HepG2 (cell line): ENCODE data around the gene SYNGR4. TPM values are rescaled to one million over a fixed set of nuclear protein-coding genes. Genes with fewer than 3 reads are reported as not detected.

Experiments
- CEBPG ChIP-seq: IDR thresholded peaks from 2 replicates; pipeline ENCODE4 v1.6.1; 2016
- IKZF5 ChIP-seq: IDR thresholded peaks from 2 replicates; pipeline ENCODE4 v1.6.1; 2018; ENCODE audit warnings: missing genetic modification reagents, mild to moderate bottlenecking, missing compliant biosample characterization
- JARID2 ChIP-seq: sonication (generic); formaldehyde crosslinking; IDR thresholded peaks from 2 replicates; pipeline ENCODE4 v1.8.1; 2023; ENCODE audit warnings: missing genetic modification reagents, inconsistent platforms; ENCODE audit not compliant: insufficient replicate concordance
- MLLT10 ChIP-seq: sonication (generic); formaldehyde crosslinking; IDR thresholded peaks from 2 replicates; pipeline ENCODE4 v1.4.0; 2020; ENCODE audit warnings: missing genetic modification reagents
- NR2F6 ChIP-seq, 2 experiments: IDR thresholded peaks; 2 replicates each; pipeline ENCODE4 v1.6.1; 2016; ENCODE audit warnings: antibody characterized with exemption in 1 of 2, mild to moderate bottlenecking in 1 of 2
- RELA ChIP-seq: sonication (generic); formaldehyde crosslinking; IDR thresholded peaks from 2 replicates; pipeline ENCODE4 v1.4.0; 2020; ENCODE audit warnings: missing genetic modification reagents
- RFXAP ChIP-seq: sonication (generic); formaldehyde crosslinking; IDR thresholded peaks from 2 replicates; pipeline ENCODE4 v1.4.0; 2020; ENCODE audit warnings: missing genetic modification reagents, borderline replicate concordance
- SALL2 ChIP-seq: sonication (generic); formaldehyde crosslinking; IDR thresholded peaks from 2 replicates; pipeline ENCODE4 v1.8.1; 2023; ENCODE audit warnings: mild to moderate bottlenecking, missing genetic modification reagents, inconsistent platforms
- ZBTB37 ChIP-seq: sonication (generic); formaldehyde crosslinking; IDR thresholded peaks from 2 replicates; pipeline ENCODE4 v1.4.0; 2020; ENCODE audit warnings: mild to moderate bottlenecking, missing genetic modification reagents
- ZBTB39 ChIP-seq: sonication (generic); formaldehyde crosslinking; IDR thresholded peaks from 2 replicates; pipeline ENCODE4 v1.5.0; 2020; ENCODE audit warnings: missing genetic modification reagents
- ZBTB40 ChIP-seq, 2 experiments: fragments of 450-650 bp in 1 of 2; sonication (generic) in 1 of 2; formaldehyde crosslinking in 1 of 2; IDR thresholded peaks; 2 replicates each; pipeline versions ENCODE4 v1.6.1 to v1.8.0; 2016 to 2022; ENCODE audit warnings: antibody characterized with exemption in 1 of 2, mild to moderate bottlenecking in 1 of 2, missing genetic modification reagents in 1 of 2
- ZGPAT ChIP-seq: IDR thresholded peaks from 2 replicates; pipeline ENCODE4 v1.6.1; 2016; ENCODE audit warnings: mild to moderate bottlenecking
- ZNF20 ChIP-seq: sonication (generic); formaldehyde crosslinking; IDR thresholded peaks from 2 replicates; pipeline ENCODE4 v1.4.0; 2020; ENCODE audit warnings: mild to moderate bottlenecking, moderate library complexity, missing genetic modification reagents
- ZNF572 ChIP-seq: sonication (generic); formaldehyde crosslinking; IDR thresholded peaks from 2 replicates; pipeline ENCODE4 v1.5.1; 2020; ENCODE audit warnings: mild to moderate bottlenecking, missing genetic modification reagents
- ZNF629 ChIP-seq: sonication (generic); formaldehyde crosslinking; conservative IDR thresholded peaks from 2 replicates; pipeline ENCODE4 v1.5.0; 2020; ENCODE audit warnings: missing genetic modification reagents
- polyA plus RNA-seq, 8 experiments: library from polyadenylated mRNA; depleted of rRNA in 3 of 8; stranded (reverse) in 7 of 8; unstranded in 1 of 8; fragments of >200 nt; fragmentation: Illumina TruSeq in 4 of 8; extraction: Trizol in 4 of 8; gene quantifications; 2 replicates each; pipeline versions ENCODE4 v1.2.1 to v1.2.3, GENCODE V29; 2011 to 2016; ENCODE audit warnings: low read depth in 4 of 8, missing spikeins in 1 of 8, mixed read lengths in 1 of 8; ENCODE audit not compliant: insufficient read depth in 1 of 8
- total RNA-seq, 5 experiments: library from RNA; depleted of rRNA; stranded (reverse); fragments of >200 nt; fragmentation: Illumina TruSeq; extraction: Trizol; gene quantifications; 2 replicates each; pipeline ENCODE4 v1.2.3, GENCODE V29; 2016; ENCODE audit warnings: low read depth in 1 of 5

Gene SYNGR4
- total and polyA plus RNA-seq, 2 of the 13 experiments (the other 11 are each of a cell fraction or from before 2014, with no cell fraction given): not detected

GRCh38 chr19:48363500-48363809 lies 712 bp upstream of the SYNGR4 start (continued):
- no peak; the same call in 1 of the 2 replicates for TF ChIP-seq RFXAP (CRISPR knock-in tag)
- TF ChIP-seq ZBTB40 (IDR thresholded peaks at IDR 0.05): no peak
- TF ChIP-seq ZBTB40 (CRISPR knock-in tag; IDR thresholded peaks at IDR 0.05): no peak; the same call in 1 of the 2 replicates
- TF ChIP-seq ZBTB39: peak; percentile 82; the same call in 1 of the 2 replicates
- no peak for TF ChIP-seq SALL2 (CRISPR knock-in tag)
- TF ChIP-seq IKZF5 (CRISPR knock-in tag): no peak
- TF ChIP-seq ZBTB37 (CRISPR knock-in tag): 0 out of 2 replicates have a peak, but pooled peaks have one; percentile 39
- TF ChIP-seq ZNF629 (CRISPR knock-in tag): peak; percentile 43; the same call in 1 of the 2 replicates
- TF ChIP-seq ZGPAT (CRISPR knock-in tag): peak; percentile 59; the same call in 1 of the 2 replicates
- TF ChIP-seq CEBPG (CRISPR knock-in tag): no peak
- no peak for TF ChIP-seq JARID2 (CRISPR knock-in tag)
- no peak for TF ChIP-seq MLLT10 (CRISPR knock-in tag)
- TF ChIP-seq NR2F6 (IDR thresholded peaks at IDR 0.05): peak; percentile 88
- TF ChIP-seq NR2F6 (CRISPR knock-in tag; IDR thresholded peaks at IDR 0.05): peak; percentile 75
- peak; percentile 62; the same call in 1 of the 2 replicates for TF ChIP-seq ZNF572 (CRISPR knock-in tag)
- TF ChIP-seq ZNF20 (CRISPR knock-in tag): 0 out of 2 replicates have a peak, but pooled peaks have one; percentile 19
- TF ChIP-seq RELA: no peak
